Activated B cell treated with CpG ODN at 0.5 μM for 24 hours (primary cell): ENCODE measurements around the gene ARHGEF17. TPM values are rescaled to one million over a fixed set of nuclear protein-coding genes. Genes with fewer than 3 reads are reported as not detected.

ENCODE experiments used
- ATAC-seq: fragments of 200-7000 bp; cut with Tn5 transposase; one replicate; pipeline ENCODE4 v1.10.0; 2021; ENCODE audit warnings: low read depth, mild to moderate bottlenecking, moderate library complexity
- CTCF ChIA-PET: fragments of 350-600 bp; sonication (Branson Sonifier 250); formaldehyde crosslinking; loops from one replicate; lab custom pipeline; 2021; ENCODE audit warnings: antibody characterized with exemption; lab: Charles Lee
- POLR2A ChIA-PET: fragments of 350-600 bp; sonication (Branson Sonifier 250); formaldehyde crosslinking; loops from one replicate; lab custom pipeline; 2021; ENCODE audit warnings: antibody characterized with exemption; lab: Charles Lee
- DNase-seq: peaks from one replicate; pipeline ENCODE4 v3.0.0; 2022
- H3K27ac Mint-ChIP-seq: one replicate; pipeline ENCODE4 v1.8.0; 2020; ENCODE audit warnings: mixed read lengths
- H3K27me3 Mint-ChIP-seq: one replicate; pipeline ENCODE4 v1.8.0; 2021; ENCODE audit warnings: mixed read lengths
- H3K36me3 Mint-ChIP-seq: one replicate; pipeline ENCODE4 v1.8.0; 2021; ENCODE audit warnings: low read depth, mixed read lengths
- H3K4me1 Mint-ChIP-seq: one replicate; pipeline ENCODE4 v1.8.0; 2021; ENCODE audit warnings: mixed read lengths
- H3K4me3 Mint-ChIP-seq: one replicate; pipeline ENCODE4 v1.8.0; 2020; ENCODE audit warnings: mild to moderate bottlenecking, mixed read lengths
- H3K9me3 Mint-ChIP-seq: one replicate; pipeline ENCODE4 v1.8.0; 2020; ENCODE audit warnings: mixed read lengths
- intact Hi-C: fragments of 100-400 bp; cut with micrococcal nuclease; formaldehyde crosslinking; loops from one replicate; pipeline ENCODE4 v1.15.1; 2024
- total RNA-seq: library from RNA; stranded (reverse); gene quantifications from 2 replicates; pipeline ENCODE4 v1.2.3, GENCODE V29; 2022
- TF ChIP-seq, protein P1 (sequence below): fragments of 200-600 bp; IDR thresholded peaks from one replicate; pipeline ENCODE4 v1.8.0; 2022; ENCODE audit warnings: antibody characterized with exemption, mild to moderate bottlenecking

Gene ARHGEF17
- total RNA-seq, 1 donor from 2014 or later, result 0.02 TPM

DNA sequence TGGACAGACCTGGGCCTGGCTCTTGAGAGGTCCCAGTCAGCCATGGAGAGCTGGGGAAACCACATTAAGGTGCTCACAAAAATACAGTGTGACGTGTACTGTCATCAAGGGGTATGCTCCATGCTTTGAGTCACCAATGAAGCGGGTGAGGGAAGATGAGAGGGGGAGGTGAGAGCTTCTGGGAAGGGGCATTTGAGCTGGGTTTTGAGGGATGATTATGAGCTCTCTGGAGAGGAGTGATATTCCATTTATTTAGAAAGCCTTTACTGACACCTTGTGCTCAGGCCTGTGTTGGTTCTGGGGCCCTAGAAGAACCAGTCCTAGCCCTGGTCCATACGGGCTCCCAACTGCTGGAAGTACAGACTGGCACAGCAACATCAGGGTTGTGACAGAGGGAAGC lies 10.4 kb upstream of the ARHGEF17 start:
- no peak overlapping the region for H3K4me3 Mint-ChIP-seq
- CTCF ChIA-PET, result interaction anchor here (0.9 to 1.4 kb wide), 8 partner anchors 9 to 121 kb away, joined by 3 to 4 read pairs (median 4); partner anchors contain the start of gene ARHGEF17
- H3K9me3 Mint-ChIP-seq, result no peaks in the 10 kb centered on the region

DNA sequence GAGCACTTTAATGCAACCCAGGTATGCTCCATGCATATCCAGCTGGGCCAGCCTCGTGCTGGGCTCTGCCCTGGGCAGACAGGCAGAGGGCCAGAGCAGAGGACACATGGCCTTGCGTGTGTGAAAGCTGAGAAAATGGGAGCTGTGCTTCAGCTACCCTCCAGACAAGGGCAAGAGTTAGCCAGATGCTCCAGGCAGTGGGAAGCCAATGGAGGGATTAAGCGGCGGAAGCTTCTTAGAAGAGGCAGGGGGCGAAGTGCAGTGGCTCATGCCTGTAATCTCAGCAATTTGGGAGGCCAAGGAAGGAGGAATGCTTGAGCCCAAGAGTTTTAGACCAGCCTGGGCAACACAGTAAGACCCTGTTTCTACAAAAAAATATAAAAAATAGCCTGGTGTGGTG lies 9.8 kb upstream of the ARHGEF17 start:
- no peaks in the 10 kb centered on the region for H3K9me3 Mint-ChIP-seq
- no peak for ATAC-seq
- TF ChIP-seq, protein P1, sequence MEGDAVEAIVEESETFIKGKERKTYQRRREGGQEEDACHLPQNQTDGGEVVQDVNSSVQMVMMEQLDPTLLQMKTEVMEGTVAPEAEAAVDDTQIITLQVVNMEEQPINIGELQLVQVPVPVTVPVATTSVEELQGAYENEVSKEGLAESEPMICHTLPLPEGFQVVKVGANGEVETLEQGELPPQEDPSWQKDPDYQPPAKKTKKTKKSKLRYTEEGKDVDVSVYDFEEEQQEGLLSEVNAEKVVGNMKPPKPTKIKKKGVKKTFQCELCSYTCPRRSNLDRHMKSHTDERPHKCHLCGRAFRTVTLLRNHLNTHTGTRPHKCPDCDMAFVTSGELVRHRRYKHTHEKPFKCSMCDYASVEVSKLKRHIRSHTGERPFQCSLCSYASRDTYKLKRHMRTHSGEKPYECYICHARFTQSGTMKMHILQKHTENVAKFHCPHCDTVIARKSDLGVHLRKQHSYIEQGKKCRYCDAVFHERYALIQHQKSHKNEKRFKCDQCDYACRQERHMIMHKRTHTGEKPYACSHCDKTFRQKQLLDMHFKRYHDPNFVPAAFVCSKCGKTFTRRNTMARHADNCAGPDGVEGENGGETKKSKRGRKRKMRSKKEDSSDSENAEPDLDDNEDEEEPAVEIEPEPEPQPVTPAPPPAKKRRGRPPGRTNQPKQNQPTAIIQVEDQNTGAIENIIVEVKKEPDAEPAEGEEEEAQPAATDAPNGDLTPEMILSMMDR, result no peak
- intact Hi-C loops, result no loop called here
- POLR2A ChIA-PET, result interaction anchor here (0.6 kb wide), 1 partner anchor 9 kb away, joined by 6 read pairs; no protein-coding TSS in a partner anchor
- no peaks in the 10 kb centered on the region for H3K36me3 Mint-ChIP-seq
- CTCF ChIA-PET, result interaction anchor here (0.9 to 1.4 kb wide), 7 partner anchors 8 to 121 kb away, joined by 3 to 4 read pairs (median 3); partner anchors contain the start of gene ARHGEF17
- H3K4me1 Mint-ChIP-seq, result peaks cover 3% of the 10 kb centered on the region
- H3K4me3 Mint-ChIP-seq, result no peak overlapping the region
- DNase-seq, result no peak
- no peak overlapping the region for H3K27ac Mint-ChIP-seq
- peaks cover 17% of the 10 kb centered on the region for H3K27me3 Mint-ChIP-seq

More for the DNA sequence above, 10.4 kb upstream of the ARHGEF17 start:
- peaks cover 3% of the 10 kb centered on the region for H3K4me1 Mint-ChIP-seq
- no peaks in the 10 kb centered on the region for H3K36me3 Mint-ChIP-seq
- intact Hi-C loops, result no loop called here
- TF ChIP-seq, protein P1, result no peak
- POLR2A ChIA-PET, result interaction anchor here (0.5 to 0.6 kb wide), 2 partner anchors 10 to 548 kb away, joined by 3 to 6 read pairs; no protein-coding TSS in a partner anchor
- H3K27ac Mint-ChIP-seq, result no peak overlapping the region
- H3K27me3 Mint-ChIP-seq, result peaks cover 14% of the 10 kb centered on the region
- DNase-seq (no peak), ATAC-seq (no peak)

GRCh38 chr11:73299751-73300150 lies 8.3 kb upstream of the ARHGEF17 start:
- DNase-seq (no peak), ATAC-seq (no peak)
- no peak overlapping the region for H3K4me3 Mint-ChIP-seq
- TF ChIP-seq, protein P1, result no peak
- H3K27me3 Mint-ChIP-seq, result peaks cover 16% of the 10 kb centered on the region
- H3K9me3 Mint-ChIP-seq, result no peaks in the 10 kb centered on the region
- POLR2A ChIA-PET, result no interaction called here
- no peak overlapping the region for H3K27ac Mint-ChIP-seq
- intact Hi-C loops, result no loop called here
- H3K36me3 Mint-ChIP-seq, result no peaks in the 10 kb centered on the region
- CTCF ChIA-PET, result interaction anchor here (1.1 kb wide), 1 partner anchor 360 kb away, joined by 3 read pairs; no protein-coding TSS in a partner anchor
- H3K4me1 Mint-ChIP-seq, result peaks cover 3% of the 10 kb centered on the region

GRCh38 chr11:73306069-73306841 lies 1.8 kb upstream of the ARHGEF17 start:
- H3K36me3 Mint-ChIP-seq, result no peaks in the 10 kb centered on the region
- peaks cover 11% of the 10 kb centered on the region for H3K27me3 Mint-ChIP-seq
- ChIA-PET POLR2A (interaction anchor here (0.9 to 1.9 kb wide), 4 partner anchors 15 to 87 kb away, joined by 3 to 7 read pairs (median 4); no protein-coding TSS in a partner anchor), CTCF (interaction anchor here (0.6 to 5.6 kb wide), 11 partner anchors 8 to 354 kb away, joined by 3 to 63 read pairs (median 5); no protein-coding TSS in a partner anchor)
- no peaks in the 10 kb centered on the region for H3K9me3 Mint-ChIP-seq
- peaks cover 11% of the 10 kb centered on the region for H3K4me1 Mint-ChIP-seq
- DNase-seq (no peak), ATAC-seq (no peak)
- intact Hi-C loops, result loop anchor here (5.0 kb wide), 1 partner anchor 71 kb away; the partner anchor contains the start of gene RELT
- TF ChIP-seq, protein P1, result no peak
- H3K4me3 Mint-ChIP-seq, result no peak overlapping the region
- no peak overlapping the region for H3K27ac Mint-ChIP-seq

- Mint-ChIP-seq H3K4me3 (peak overlapping the region; percentile 93), H3K36me3 (no peaks in the 10 kb centered on the region), H3K4me1 (peaks cover 11% of the 10 kb centered on the region), H3K27ac (no peak overlapping the region), H3K27me3 (peaks cover 11% of the 10 kb centered on the region), H3K9me3 (no peaks in the 10 kb centered on the region)
- DNase-seq (no peak), ATAC-seq (no peak)
- CTCF ChIA-PET, result interaction anchor here (0.6 to 5.6 kb wide), 11 partner anchors 9 to 353 kb away, joined by 3 to 63 read pairs (median 5); no protein-coding TSS in a partner anchor
- TF ChIP-seq, protein P1, result no peak
- intact Hi-C loops, result loop anchor here (1.0 to 5.0 kb wide), 4 partner anchors 12 to 354 kb away; partner anchors contain the start of gene RELT
- POLR2A ChIA-PET, result interaction anchor here (0.6 to 1.9 kb wide), 11 partner anchors 9 to 576 kb away, joined by 3 to 7 read pairs (median 4); no protein-coding TSS in a partner anchor
Observed at GRCh38 chr11:73306977-73307322, 1.1 kb upstream of the ARHGEF17 start.
